Left cardiac atrium (tissue), 4 donors: ENCODE measurements around the gene PFDN1. TPM values are rescaled to one million over a fixed set of nuclear protein-coding genes. Genes with fewer than 3 reads are reported as not detected.

Experiments
- ATAC-seq, 2 donors: fragments of 200-7000 bp; cut with Tn5 transposase; one replicate each; pipeline ENCODE4 v1.9.1; 2020; ENCODE audit warnings: mild to moderate bottlenecking in 2 of 2, moderate library complexity in 2 of 2
- DNase-seq: peaks from one replicate; pipeline ENCODE4 v3.0.0-alpha.2; 2020
- intact Hi-C, 2 donors: fragments of 100-400 bp; cut with DNase I; formaldehyde crosslinking; loops; one replicate each; pipeline versions ENCODE4 v1.14.1 to v1.15.1; 2022 to 2023
- total RNA-seq, 2 donors: library from RNA; stranded (reverse); fragmentation: NEBNext Ultra II Directional; extraction: Animal tissue kit (Norgen Biotek cat#: 25700); gene quantifications; one replicate each; pipeline ENCODE4 v1.2.1, GENCODE V29; 2021
- donor health status: DM: no; HTN: yes; CAD: no.
- donor health status: DM: no; HTN: yes; CAD: no; lungs with severe emphysema.
- donor health status: DM: yes; HTN: yes; CAD: no.
- donor health status: Dilated cardiomyopathy.

PFDN1 gene
- total RNA-seq, 2 donors from 2014 or later, result 49.1 to 54.7 TPM

GRCh38 chr5:140305471-140305870 is 2.6 kb upstream of the PFDN1 start:
- intact Hi-C loops, result no loop called here
- DNase-seq, result no peak
- ATAC-seq, result no peak

- DNase-seq, result no peak
- ATAC-seq, result no peak
- intact Hi-C loops, result no loop called here
These were observed 1.1 kb upstream of the PFDN1 start for GRCh38 chr5:140303966-140304365.

GRCh38 chr5:140301136-140301535 is 1.8 kb downstream of the PFDN1 start:
- ATAC-seq, result no peak

GRCh38 chr5:140299056-140299455 is 3.8 kb downstream of the PFDN1 start:
- DNase-seq (no peak), ATAC-seq (no peak)
- intact Hi-C loops, result loop anchor here (10.0 kb wide), 1 partner anchor 46 kb away; the partner anchor contains the start of gene HBEGF (in 2 of the 2)

More at GRCh38 chr5:140301136-140301535, 1.8 kb downstream of the PFDN1 start:
- no peak for DNase-seq
- intact Hi-C loops, result no loop called here

GRCh38 chr5:140298183-140298601 is 4.7 kb downstream of the PFDN1 start:
- peak in 1 of 2 donors; percentile 24 for ATAC-seq
- DNase-seq, result no peak
- intact Hi-C loops, result loop anchor here (10.0 kb wide), 1 partner anchor 47 kb away; the partner anchor contains the start of gene HBEGF (in 2 of the 2)

GRCh38 chr5:140297283-140297682 is 5.6 kb downstream of the PFDN1 start:
- intact Hi-C loops, result loop anchor here (10.0 kb wide), 1 partner anchor 48 kb away; the partner anchor contains the start of gene HBEGF (in 2 of the 2)
- ATAC-seq (no peak), DNase-seq (no peak)

- ATAC-seq (no peak), DNase-seq (no peak)
- intact Hi-C loops, result loop anchor here (10.0 kb wide), 1 partner anchor 49 kb away; the partner anchor contains the start of gene HBEGF (in 2 of the 2)
These were observed 6.6 kb downstream of the PFDN1 start for GRCh38 chr5:140296289-140296688.

GRCh38 chr5:140295414-140295813 is 7.5 kb downstream of the PFDN1 start:
- ATAC-seq, result peak; percentile 81 to 88
- peak; percentile 55 for DNase-seq
- intact Hi-C loops, result loop anchor here (10.0 kb wide), 1 partner anchor 49 kb away; the partner anchor contains the start of gene HBEGF (in 2 of the 2)

GRCh38 chr5:140294753-140295152 is 8.1 kb downstream of the PFDN1 start:
- intact Hi-C loops, result loop anchor here (10.0 kb wide), 1 partner anchor 50 kb away; the partner anchor contains the start of gene HBEGF (in 2 of the 2)
- ATAC-seq (no peak), DNase-seq (no peak)

- intact Hi-C loops, result loop anchor here (10.0 kb wide), 1 partner anchor 51 kb away; the partner anchor contains the start of gene HBEGF (in 2 of the 2)
- DNase-seq (no peak), ATAC-seq (no peak)
These were observed 9.1 kb downstream of the PFDN1 start for GRCh38 chr5:140293849-140294100.

GRCh38 chr5:140293091-140293848 is 9.6 kb downstream of the PFDN1 start:
- intact Hi-C loops, result loop anchor here (10.0 kb wide), 1 partner anchor 52 kb away; the partner anchor contains the start of gene HBEGF (in 2 of the 2)
- ATAC-seq (peak; percentile 32 to 50), DNase-seq (no peak)

- ATAC-seq, result peak in 1 of 2 donors; percentile 20
- intact Hi-C loops, result loop anchor here (10.0 kb wide), 1 partner anchor 52 kb away; the partner anchor contains the start of gene HBEGF (in 2 of the 2)
- no peak for DNase-seq
These were observed 10.5 kb downstream of the PFDN1 start for GRCh38 chr5:140292212-140293036.

- intact Hi-C loops, result no loop called here
- no peak for ATAC-seq
These were observed 14.9 kb downstream of the PFDN1 start for GRCh38 chr5:140287801-140288521.

GRCh38 chr5:140286424-140286823 is 16.5 kb downstream of the PFDN1 start:
- no peak for DNase-seq
- intact Hi-C loops, result no loop called here
- ATAC-seq, result no peak

More at GRCh38 chr5:140287801-140288521, 14.9 kb downstream of the PFDN1 start:
- no peak for DNase-seq

- no peak for ATAC-seq
- intact Hi-C loops, result no loop called here
- DNase-seq, result no peak
These were observed 18.9 kb downstream of the PFDN1 start for GRCh38 chr5:140284013-140284412.

GRCh38 chr5:140282266-140282665 is 20.6 kb downstream of the PFDN1 start:
- DNase-seq (no peak), ATAC-seq (no peak)
- intact Hi-C loops, result no loop called here

GRCh38 chr5:140275837-140276236 is 27.1 kb downstream of the PFDN1 start:
- ATAC-seq, result no peak
- DNase-seq, result no peak

GRCh38 chr5:140273401-140273877 is 29.5 kb downstream of the PFDN1 start:
- DNase-seq (peak; percentile 29), ATAC-seq (peak; percentile 84 to 86)
- intact Hi-C loops, result no loop called here

More at GRCh38 chr5:140275837-140276236, 27.1 kb downstream of the PFDN1 start:
- intact Hi-C loops, result no loop called here

GRCh38 chr5:140270008-140270407 is 32.9 kb downstream of the PFDN1 start:
- DNase-seq, result no peak
- intact Hi-C loops, result no loop called here
- no peak for ATAC-seq
